HG03139 (cell line): ENCODE results near the gene SLC25A31.

ENCODE experiments used
- ATAC-seq: cut with Tn5 transposase; IDR thresholded peaks from one replicate; pipeline ENCODE4 v1.9.1; 2021; ENCODE audit not compliant: unreplicated experiment

Gene SLC25A31

DNA sequence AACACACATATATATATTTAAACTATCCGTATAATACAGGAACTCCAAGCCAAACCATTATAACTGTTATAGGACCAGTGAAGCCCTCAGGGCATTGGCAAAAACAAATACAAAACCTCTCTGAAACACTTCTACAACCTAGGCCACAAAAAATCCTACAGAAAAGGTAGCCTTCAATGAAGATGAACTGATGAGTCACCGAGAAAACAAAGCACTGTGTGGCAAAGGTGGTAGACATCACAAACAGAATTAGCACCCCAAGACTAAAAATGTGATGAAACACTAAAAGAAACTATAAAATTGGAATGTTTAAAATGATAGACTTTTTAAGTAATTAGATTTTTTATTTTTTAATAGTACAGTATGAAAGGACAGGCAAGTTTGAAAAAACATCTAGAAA lies 46.4 kb downstream of the SLC25A31 start:
- no peak for ATAC-seq

DNA sequence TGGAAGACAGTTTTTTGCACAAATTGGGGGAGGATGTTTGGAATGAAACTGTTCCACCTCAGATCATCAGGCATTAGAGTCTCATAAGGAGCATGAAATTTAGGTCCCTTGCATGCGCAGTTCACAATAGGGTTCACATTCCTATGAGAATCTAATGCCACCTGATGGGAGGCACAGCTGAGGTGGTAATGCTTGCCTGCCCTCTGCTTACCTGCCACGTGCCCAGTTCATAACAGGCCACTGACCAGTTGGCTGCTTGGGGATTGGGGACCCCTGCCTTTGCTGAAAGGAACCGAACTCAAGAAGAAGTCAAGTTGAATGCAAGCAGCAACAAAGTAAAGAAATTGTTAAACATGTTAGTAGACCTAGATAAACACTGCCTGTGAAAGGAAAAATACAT lies 47.3 kb downstream of the SLC25A31 start:
- ATAC-seq, result no peak

DNA sequence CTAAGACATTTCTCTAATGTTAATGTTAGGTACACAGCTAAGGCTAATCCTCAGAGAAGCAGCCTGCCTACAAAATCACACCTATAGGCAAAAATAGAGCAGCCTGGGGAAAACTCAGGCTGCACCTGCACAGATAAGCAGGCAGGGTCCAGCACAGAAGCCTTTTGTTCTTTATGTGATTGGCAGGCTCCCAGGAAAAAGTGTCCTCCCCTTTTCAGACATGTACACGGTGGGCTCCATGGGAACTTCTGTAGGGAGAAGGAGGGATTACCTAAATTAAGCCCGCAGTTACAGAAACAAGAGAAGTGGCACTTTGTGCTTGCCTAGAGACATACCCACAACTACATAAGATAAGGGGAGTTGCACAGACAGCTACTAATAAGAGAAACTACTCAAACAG lies 47.9 kb downstream of the SLC25A31 start:
- no peak for ATAC-seq

GRCh38 chr4:127780598-127780997 lies 50.4 kb downstream of the SLC25A31 start:
- ATAC-seq, result no peak

DNA sequence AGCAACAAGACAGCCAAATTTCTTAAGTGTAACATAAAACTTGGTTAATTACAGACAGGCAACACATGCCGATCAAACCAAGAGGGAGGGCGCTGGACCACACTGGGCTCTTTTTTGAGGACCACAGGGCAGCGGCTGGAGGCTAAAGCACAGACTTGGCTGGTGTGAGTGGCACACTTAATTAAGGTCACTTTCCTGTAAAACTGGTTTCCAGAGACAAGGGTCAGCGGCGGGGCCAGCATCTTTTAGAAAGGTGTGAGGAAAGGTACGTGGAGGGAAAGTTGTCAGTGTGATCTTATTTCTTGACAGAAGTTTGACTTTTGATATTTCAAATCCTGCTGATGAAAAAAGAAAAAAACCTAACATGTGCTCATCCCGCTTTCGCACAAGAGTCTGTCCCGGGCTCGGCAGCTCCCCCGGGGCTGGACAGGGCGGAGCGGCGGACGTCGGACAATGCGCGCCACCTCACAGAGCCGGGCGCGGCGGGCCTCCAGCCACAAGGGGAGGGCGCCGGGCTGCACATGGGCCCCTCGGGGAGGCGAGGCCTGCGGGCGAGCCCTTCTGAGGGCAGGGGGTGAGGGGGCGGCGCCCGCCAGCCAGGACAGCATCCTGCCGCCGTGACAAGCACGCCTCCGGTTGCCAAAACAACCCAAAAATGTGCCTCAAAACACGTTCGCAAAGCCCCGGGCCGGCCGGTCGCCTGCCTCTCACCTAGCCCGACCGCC lies 51.3 kb downstream of the SLC25A31 start:
- ATAC-seq, result peak; percentile 31

DNA sequence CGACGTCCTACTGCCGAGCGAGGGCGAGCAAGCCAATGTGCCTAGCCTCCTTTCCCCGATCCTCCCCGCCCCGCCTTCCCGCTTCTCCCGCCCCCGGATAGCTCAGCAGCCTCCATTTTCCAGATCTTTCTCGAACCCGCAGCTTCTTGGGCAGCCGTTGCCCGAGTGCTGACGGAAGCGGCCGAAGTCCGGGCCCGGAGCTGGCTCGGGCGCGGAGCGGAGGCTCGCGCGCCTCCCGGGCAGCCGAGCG lies 51.8 kb downstream of the SLC25A31 start:
- peak; percentile 73 for ATAC-seq

DNA sequence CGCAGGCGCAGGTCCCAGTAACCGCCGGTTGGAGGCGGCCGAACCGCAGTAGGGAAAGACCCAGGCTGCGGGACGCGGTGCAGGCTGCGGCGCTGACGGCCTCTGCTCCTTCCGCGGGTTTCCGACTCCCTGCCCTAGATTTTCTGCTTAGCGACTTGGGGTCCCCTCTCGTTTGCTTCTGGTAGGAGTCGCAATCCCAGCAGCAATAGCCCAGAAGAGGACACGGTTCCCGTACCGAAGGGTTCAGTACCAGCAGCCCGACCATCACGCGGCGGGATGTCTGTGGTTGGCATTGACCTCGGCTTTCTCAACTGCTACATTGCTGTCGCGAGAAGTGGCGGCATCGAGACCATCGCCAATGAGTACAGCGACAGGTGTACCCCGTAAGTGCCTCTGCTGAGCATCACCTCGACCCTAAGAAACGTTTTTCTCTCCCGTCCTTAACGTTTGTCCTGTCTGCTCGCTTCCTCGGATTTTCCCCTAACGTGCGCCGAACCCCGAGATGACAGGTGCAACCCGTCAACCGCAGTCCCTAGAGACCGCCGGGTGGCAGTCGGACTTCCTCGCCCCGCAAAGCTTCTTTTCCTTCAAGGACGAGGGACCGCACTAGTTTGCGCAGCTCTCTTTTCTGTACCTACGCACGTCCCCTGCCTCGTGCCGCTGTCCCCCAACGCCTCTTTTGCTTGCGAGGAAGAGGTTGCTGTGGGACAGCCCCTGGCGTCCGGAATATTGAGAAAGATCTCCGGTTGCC lies 52.2 kb downstream of the SLC25A31 start, which contains the start of gene HSPA4L:
HSPA4L (plus strand) TSS at position 48 of the 751 bp plus-strand sequence; CDS start at position 277, 229 bp downstream.
- ATAC-seq, result peak; percentile 32

DNA sequence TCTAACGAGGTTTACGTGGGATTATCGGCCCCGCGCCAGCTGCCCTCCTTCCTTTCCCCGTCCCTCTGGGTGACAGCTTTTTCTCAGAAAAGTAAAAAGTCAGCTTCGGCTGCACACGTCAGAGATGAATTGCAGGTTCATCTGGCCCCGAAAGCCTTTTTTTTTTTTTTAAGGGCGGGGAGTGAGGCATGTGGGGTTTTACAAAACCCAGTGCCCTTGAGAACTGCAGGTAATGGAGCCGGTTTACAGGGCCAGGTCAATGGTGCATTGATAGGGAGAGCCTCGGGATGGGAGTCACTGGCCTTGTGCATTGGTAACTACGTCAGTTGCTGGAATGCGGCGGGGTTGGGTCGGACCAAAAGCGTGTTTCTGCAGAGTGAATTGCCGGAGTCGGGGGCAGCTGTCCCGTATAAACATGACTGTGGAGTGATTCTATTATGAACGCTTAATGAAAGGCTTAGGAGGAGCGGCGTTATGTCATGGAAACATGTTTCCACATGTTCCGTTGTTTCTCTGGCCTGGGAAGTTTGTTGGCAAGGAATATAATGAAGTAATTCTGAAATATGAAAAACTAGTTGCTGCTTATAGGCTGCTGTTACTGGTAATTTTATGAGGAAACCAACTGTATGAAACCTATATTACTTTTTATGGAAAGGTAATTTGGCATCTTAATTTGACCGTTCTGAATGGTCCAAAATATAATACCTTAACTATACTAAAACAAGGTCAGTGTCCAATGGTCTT lies 53.0 kb downstream of the SLC25A31 start:
- peak; percentile 14 for ATAC-seq

DNA sequence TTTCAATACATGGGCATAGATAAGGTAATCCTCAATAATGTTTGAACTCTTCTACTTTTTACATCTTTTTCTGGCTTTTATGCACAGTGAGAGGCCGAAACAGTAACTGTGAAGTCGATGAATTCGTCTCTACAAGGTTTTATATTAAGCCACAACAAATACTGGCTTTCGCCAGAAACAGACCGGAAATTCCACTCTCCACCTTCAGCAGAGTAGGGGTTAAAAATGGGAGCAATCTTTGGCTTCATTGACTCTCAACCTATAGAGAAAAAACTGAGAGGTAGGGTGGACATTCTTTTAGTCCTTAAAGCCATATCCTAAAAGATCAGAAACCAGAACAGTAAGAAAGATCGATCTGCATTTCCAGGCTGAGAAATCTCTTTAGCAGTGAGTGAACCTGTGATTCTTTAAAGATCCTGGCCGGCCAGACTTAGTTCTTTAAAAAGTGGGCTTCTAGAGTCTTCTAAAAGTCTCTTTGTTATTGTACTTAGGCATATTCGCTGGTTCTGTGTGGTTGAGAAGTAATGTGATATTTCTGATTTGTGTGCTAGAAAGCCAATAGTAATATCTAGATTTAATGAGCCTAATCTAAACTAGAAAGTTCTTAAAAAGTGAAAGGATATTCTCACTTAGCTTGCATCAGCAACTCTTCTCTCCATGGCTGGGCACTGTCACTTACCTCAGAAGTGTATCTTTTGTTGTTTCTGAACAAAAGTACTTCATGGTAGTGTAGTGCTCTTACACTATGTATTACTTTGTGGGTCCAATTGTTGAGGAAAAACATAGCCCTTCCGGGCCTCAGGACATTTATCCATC lies 54.0 kb downstream of the SLC25A31 start:
- no peak for ATAC-seq

- peak; percentile 48 for ATAC-seq
These were observed 58.3 kb downstream of the SLC25A31 start for GRCh38 chr4:127788517-127788916.

- no peak for ATAC-seq
These were observed 61.2 kb downstream of the SLC25A31 start for GRCh38 chr4:127791391-127791790.

- ATAC-seq, result no peak
These were observed 63.3 kb downstream of the SLC25A31 start for GRCh38 chr4:127793528-127793927.

GRCh38 chr4:127799711-127800110 lies 69.5 kb downstream of the SLC25A31 start:
- no peak for ATAC-seq

GRCh38 chr4:127809173-127809800 lies 79.1 kb downstream of the SLC25A31 start:
- ATAC-seq, result no peak

DNA sequence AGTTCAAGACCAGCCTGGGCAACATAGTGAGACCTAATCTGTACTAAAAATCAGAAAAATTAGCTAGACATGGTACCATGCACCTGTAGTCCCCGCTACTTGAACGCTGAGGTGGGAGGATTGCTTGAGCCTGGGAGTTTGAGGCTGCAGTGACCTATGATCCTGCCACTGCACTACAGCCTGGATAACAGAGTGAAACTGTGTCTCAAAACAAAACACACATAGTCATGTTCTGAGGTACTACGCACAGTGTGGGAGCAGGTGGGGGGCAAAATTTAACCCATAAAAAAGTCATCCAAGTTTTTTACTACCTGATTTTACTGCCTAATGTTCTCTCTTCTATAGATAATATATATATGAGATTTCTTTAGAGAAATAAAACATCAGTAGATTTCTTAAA lies 80.4 kb downstream of the SLC25A31 start:
- no peak for ATAC-seq

GRCh38 chr4:127822430-127822829 lies 92.2 kb downstream of the SLC25A31 start:
- ATAC-seq, result no peak
